HUES64 (cell line): ENCODE measurements around the gene ABTB1.

ENCODE experiments used
- H3K27ac ChIP-seq: 2 replicates; pipeline ENCODE4 v1.7.0; 2013; ENCODE audit warnings: low read depth, low read length, inconsistent platforms
- H3K27me3 ChIP-seq: 2 replicates; pipeline ENCODE4 v1.6.1; 2013; ENCODE audit warnings: mild to moderate bottlenecking, low read length; ENCODE audit not compliant: insufficient read depth
- H3K36me3 ChIP-seq: 2 replicates; pipeline ENCODE4 v1.6.1; 2013; ENCODE audit warnings: mild to moderate bottlenecking, low read length; ENCODE audit not compliant: insufficient read depth
- H3K4me1 ChIP-seq: 2 replicates; pipeline ENCODE4 v1.6.1; 2013; ENCODE audit warnings: mild to moderate bottlenecking, low read length, moderate library complexity; ENCODE audit not compliant: insufficient read depth
- H3K4me3 ChIP-seq: 2 replicates; pipeline ENCODE4 v1.5.1; 2013; ENCODE audit warnings: mild to moderate bottlenecking, low read length, moderate library complexity
- H3K9ac ChIP-seq: 2 replicates; pipeline ENCODE4 v1.6.1; 2013; ENCODE audit warnings: mild to moderate bottlenecking, low read depth, low read length
- H3K9me3 ChIP-seq: 2 replicates; pipeline ENCODE4 v1.6.1; 2013; ENCODE audit warnings: low read depth, low read length; ENCODE audit not compliant: insufficient read depth
- WGBS: fragments of 150-250, 120-280 bp; methylation state at CpG from one replicate; pipeline ENCODE4 v1.1.7; 2013; ENCODE audit warnings: missing lambda C conversion rate; 5-methylcytosine and 5-hydroxymethylcytosine counted together

Gene ABTB1

DNA sequence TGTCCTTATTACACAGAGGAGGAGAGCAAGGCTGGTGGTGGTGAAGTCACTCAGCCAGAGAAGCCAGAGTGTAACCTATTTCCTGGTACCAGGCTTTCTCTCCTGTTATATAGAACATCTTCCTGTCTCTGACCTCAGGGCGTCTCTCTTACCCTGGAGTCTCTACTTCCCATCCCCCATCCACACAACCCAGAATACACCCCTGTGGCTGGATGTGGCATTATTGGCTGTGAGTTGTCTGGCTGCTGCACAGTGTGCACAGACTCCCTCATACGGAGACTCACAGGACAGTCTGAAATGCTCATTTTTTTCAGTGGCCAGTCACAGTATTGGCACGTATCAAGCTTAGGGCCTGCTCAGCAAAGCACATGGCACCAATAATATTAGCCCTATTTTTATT, 35.2 kb upstream of the ABTB1 start:
- Histone ChIP-seq H3K36me3 (peaks cover 5% of the 10 kb centered on the region; the same call in 1 of the 2 replicates), H3K27ac (no peak overlapping the region), H3K27me3 (no peaks in the 10 kb centered on the region), H3K9ac (no peak overlapping the region), H3K4me3 (no peak overlapping the region), H3K4me1 (0 out of 2 replicates have a peak, but pooled peaks cover 8% of the 10 kb centered on the region), H3K9me3 (no peaks in the 10 kb centered on the region)
- WGBS = 91% methylated on average over 3 of the region's 3 CpGs

- H3K4me3 ChIP-seq = no peak overlapping the region
- 0 out of 2 replicates have a peak, but pooled peaks cover 8% of the 10 kb centered on the region for H3K4me1 ChIP-seq
- H3K36me3 ChIP-seq = peaks cover 5% of the 10 kb centered on the region; the same call in 1 of the 2 replicates
- H3K9me3 ChIP-seq = no peaks in the 10 kb centered on the region
- H3K27me3 ChIP-seq = no peaks in the 10 kb centered on the region
- H3K27ac ChIP-seq = no peak overlapping the region
- H3K9ac ChIP-seq = no peak overlapping the region
Observed at GRCh38 chr3:127637971-127638370, 34.8 kb upstream of the ABTB1 start.

GRCh38 chr3:127639173-127640041, 33.3 kb upstream of the ABTB1 start:
- Histone ChIP-seq H3K4me3 (no peak overlapping the region), H3K9ac (no peak overlapping the region), H3K4me1 (no peaks in the 10 kb centered on the region; the same call in 1 of the 2 replicates), H3K9me3 (no peaks in the 10 kb centered on the region), H3K27me3 (no peaks in the 10 kb centered on the region), H3K36me3 (peaks cover 5% of the 10 kb centered on the region; the same call in 1 of the 2 replicates), H3K27ac (no peak overlapping the region)
- WGBS = 91% methylated on average over 5 of the region's 5 CpGs

DNA sequence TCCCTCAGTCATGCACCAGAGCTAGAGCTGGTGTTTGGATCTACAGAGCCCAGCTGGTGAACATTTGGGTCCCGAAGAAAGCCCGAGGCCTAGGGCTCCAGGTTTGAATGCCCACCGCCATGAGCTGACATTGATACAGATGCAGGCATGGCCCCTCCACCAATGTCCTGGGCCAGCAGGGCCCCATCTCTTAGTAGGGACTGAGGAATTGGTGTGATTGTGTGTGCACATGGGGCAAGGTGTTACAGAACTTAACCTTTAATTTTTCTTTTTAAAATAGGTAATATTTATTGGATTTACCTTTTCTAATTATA, 32.8 kb upstream of the ABTB1 start:
- WGBS = 95% methylated on average over 3 of the region's 3 CpGs
- Histone ChIP-seq H3K9ac (no peak overlapping the region), H3K36me3 (peaks cover 5% of the 10 kb centered on the region; the same call in 1 of the 2 replicates), H3K27ac (no peak overlapping the region), H3K9me3 (no peaks in the 10 kb centered on the region), H3K4me1 (no peaks in the 10 kb centered on the region; the same call in 1 of the 2 replicates), H3K4me3 (no peak overlapping the region), H3K27me3 (no peaks in the 10 kb centered on the region)

DNA sequence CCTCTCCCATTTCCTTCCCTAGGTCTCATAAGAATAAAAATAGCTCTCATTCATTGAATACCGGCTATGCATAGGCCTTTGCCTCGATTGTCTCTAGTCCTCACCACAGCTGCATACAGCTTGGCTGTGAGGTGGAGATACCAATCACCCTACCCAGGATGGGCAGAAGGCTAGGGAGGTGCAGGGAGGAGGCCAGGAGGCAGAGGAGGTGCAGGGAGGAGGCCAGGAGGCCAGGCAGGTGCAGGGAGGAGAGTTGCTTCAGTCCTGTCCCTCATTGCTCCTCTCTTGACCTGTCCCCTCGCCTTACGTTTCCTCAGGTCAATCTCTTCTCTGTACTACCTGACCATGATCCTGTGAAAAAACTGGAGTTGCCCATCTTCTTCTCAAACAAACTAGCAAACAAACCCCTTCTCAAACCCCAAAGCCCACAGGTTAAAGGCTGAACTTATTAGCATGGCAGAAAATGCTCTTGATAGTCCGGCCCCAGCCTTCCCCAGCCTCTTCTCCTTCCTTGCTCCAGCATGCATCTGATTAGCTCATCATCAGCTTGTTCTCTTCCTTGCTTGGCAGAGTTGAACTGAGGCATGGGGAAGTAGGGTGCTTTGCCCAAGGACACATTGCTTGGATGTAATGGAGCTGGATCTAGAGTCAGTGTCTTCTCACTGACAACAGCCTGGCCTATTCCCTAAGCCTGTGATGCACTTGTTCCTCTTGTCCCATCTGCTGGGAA, 27.9 kb upstream of the ABTB1 start:
- H3K9me3 ChIP-seq = no peaks in the 10 kb centered on the region
- H3K4me1 ChIP-seq = no peaks in the 10 kb centered on the region; the same call in 1 of the 2 replicates
- no peaks in the 10 kb centered on the region for H3K27me3 ChIP-seq
- no peak overlapping the region for H3K9ac ChIP-seq
- H3K36me3 ChIP-seq = peaks cover under 1% of the 10 kb centered on the region; the same call in 1 of the 2 replicates
- H3K27ac ChIP-seq = no peak overlapping the region
- no peak overlapping the region for H3K4me3 ChIP-seq
- 83% methylated on average over 5 of the region's 5 CpGs for WGBS

GRCh38 chr3:127645371-127646015, 27.3 kb upstream of the ABTB1 start:
- H3K4me1 ChIP-seq = no peaks in the 10 kb centered on the region; the same call in 1 of the 2 replicates
- no peaks in the 10 kb centered on the region for H3K36me3 ChIP-seq
- WGBS = 96% methylated on average over 8 of the region's 8 CpGs
- H3K27ac ChIP-seq = no peak overlapping the region
- H3K27me3 ChIP-seq = no peaks in the 10 kb centered on the region
- H3K9ac ChIP-seq = no peak overlapping the region
- H3K4me3 ChIP-seq = no peak overlapping the region
- no peaks in the 10 kb centered on the region for H3K9me3 ChIP-seq

DNA sequence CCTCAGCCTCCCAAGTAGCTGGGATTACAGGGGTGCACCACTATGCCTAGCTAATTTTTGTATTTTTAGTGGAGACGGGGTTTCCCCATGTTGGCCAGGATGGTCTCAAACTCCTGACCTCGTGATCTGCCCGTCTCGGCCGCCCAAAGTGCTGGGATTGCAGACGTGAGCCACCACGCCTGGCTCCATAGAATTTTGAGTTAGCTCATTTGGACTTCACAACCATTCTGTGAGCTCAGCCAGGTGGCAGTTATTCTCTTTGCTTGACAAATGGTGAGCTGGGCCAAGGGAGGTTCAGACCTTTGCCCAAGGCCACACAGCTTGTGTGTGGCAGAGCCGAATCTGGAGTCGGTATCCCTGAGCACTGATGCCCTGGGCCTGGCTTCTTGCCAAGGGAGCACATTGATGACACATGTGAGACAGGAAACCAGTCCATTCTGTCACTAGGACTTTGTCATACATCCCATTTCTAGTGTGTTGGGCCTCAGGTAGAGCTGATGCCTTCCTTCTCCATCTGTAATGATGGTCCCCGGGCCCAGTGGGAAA, 26.2 kb upstream of the ABTB1 start:
- H3K27ac ChIP-seq = no peak overlapping the region
- no peaks in the 10 kb centered on the region for H3K36me3 ChIP-seq
- 96% methylated on average over 10 of the region's 10 CpGs for WGBS

GRCh38 chr3:127647166-127647844, 25.4 kb upstream of the ABTB1 start:
- Histone ChIP-seq H3K4me1 (no peaks in the 10 kb centered on the region; the same call in 1 of the 2 replicates), H3K36me3 (no peaks in the 10 kb centered on the region), H3K4me3 (no peak overlapping the region), H3K27me3 (no peaks in the 10 kb centered on the region), H3K9ac (no peak overlapping the region), H3K9me3 (no peaks in the 10 kb centered on the region), H3K27ac (no peak overlapping the region)
- WGBS = 93% methylated on average over 13 of the region's 13 CpGs

More for the DNA sequence above, 26.2 kb upstream of the ABTB1 start:
- Histone ChIP-seq H3K27me3 (no peaks in the 10 kb centered on the region), H3K4me3 (no peak overlapping the region), H3K9ac (no peak overlapping the region), H3K4me1 (no peaks in the 10 kb centered on the region; the same call in 1 of the 2 replicates), H3K9me3 (no peaks in the 10 kb centered on the region)

- no peak overlapping the region for H3K27ac ChIP-seq
- no peak overlapping the region for H3K9ac ChIP-seq
- H3K4me3 ChIP-seq = no peak overlapping the region
- H3K27me3 ChIP-seq = no peaks in the 10 kb centered on the region
- H3K9me3 ChIP-seq = no peaks in the 10 kb centered on the region
- H3K36me3 ChIP-seq = no peaks in the 10 kb centered on the region
- no peaks in the 10 kb centered on the region; the same call in 1 of the 2 replicates for H3K4me1 ChIP-seq
Observed at GRCh38 chr3:127647845-127648204, 24.9 kb upstream of the ABTB1 start.

GRCh38 chr3:127650236-127650635, 22.5 kb upstream of the ABTB1 start:
- whole genome bisulfite sequencing = 91% methylated on average over 4 of the region's 4 CpGs
- H3K36me3 ChIP-seq = no peaks in the 10 kb centered on the region
- no peaks in the 10 kb centered on the region for H3K4me1 ChIP-seq
- no peak overlapping the region for H3K4me3 ChIP-seq
- no peak overlapping the region for H3K27ac ChIP-seq
- no peaks in the 10 kb centered on the region for H3K27me3 ChIP-seq
- H3K9ac ChIP-seq = no peak overlapping the region
- no peaks in the 10 kb centered on the region for H3K9me3 ChIP-seq
